Neuron (in vitro differentiated cells): Measurements from ENCODE around the gene PIK3CD.
A peak's percentile ranks its signal among the peaks of the same experiment; 100 is the strongest.

ENCODE experiments used
- H2AFZ ChIP-seq: one replicate; pipeline ENCODE4 v1.6.1; 2013; ENCODE audit warnings: low read depth, mild to moderate bottlenecking, inconsistent platforms, low read length, moderate library complexity
- H3K27me3 ChIP-seq: one replicate; pipeline ENCODE4 v1.6.1; 2013; ENCODE audit warnings: low read length; ENCODE audit not compliant: insufficient read depth
- H3K36me3 ChIP-seq: one replicate; pipeline ENCODE4 v1.6.1; 2013; ENCODE audit warnings: low read length; ENCODE audit not compliant: insufficient read depth
- H3K4me1 ChIP-seq: one replicate; pipeline ENCODE4 v1.6.1; 2013; ENCODE audit warnings: low read length; ENCODE audit not compliant: insufficient read depth
- H3K4me3 ChIP-seq: 2 replicates; pipeline ENCODE4 v1.5.1; 2013; ENCODE audit warnings: mild to moderate bottlenecking, low read length, moderate library complexity
- H3K9me3 ChIP-seq: one replicate; pipeline ENCODE4 v1.6.1; 2013; ENCODE audit warnings: low read length

The PIK3CD gene

DNA sequence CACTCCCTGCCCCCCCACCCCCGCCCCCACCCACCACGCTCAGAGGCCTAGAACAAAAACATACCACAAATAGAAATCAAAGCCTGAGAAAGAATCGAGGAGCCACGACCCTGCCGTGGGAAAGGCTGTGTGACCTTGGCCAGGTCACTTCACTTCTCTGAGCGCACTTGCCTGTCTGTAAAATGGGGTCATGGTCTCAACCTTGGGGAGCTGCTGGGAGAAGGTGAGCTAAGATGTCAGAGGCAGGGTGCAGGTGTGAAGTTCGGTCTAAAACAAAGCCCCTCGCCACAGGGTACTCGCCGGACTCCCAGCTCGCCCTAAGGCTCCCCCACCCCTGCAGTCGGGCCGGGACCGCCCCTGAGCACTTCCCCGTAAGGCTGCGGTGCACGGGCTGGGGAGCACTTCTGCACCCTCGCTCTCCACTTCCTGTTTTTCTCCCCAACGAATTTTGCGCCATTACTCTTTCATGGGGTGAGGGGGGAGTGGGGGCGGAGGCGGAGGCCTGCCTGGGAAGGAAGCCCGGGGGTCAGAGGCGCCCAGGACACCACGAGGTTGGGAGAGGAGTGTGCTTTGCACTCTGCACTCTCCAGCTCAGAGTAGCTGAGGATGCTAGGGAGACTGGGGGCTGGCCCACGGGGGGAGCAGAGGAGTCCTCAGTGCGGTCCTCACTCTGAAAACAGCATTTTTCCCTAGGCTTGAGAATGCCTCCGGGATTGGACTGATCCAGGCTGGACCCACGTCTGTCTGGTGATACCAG lies 21.9 kb upstream of the PIK3CD start:
- Histone ChIP-seq H3K9me3 (no peaks in the 10 kb centered on the region), H3K36me3 (no peaks in the 10 kb centered on the region), H2AFZ (no peak overlapping the region), H3K4me3 (no peak overlapping the region), H3K27me3 (peaks cover 7% of the 10 kb centered on the region), H3K4me1 (no peaks in the 10 kb centered on the region)

- H3K36me3 ChIP-seq, result no peaks in the 10 kb centered on the region
- H3K9me3 ChIP-seq, result no peaks in the 10 kb centered on the region
- H3K4me3 ChIP-seq, result no peak overlapping the region
- peaks cover 7% of the 10 kb centered on the region for H3K27me3 ChIP-seq
- no peaks in the 10 kb centered on the region for H3K4me1 ChIP-seq
- no peak overlapping the region for H2AFZ ChIP-seq
Measured at GRCh38 chr1:9630331-9631111, 21.0 kb upstream of the PIK3CD start.

DNA sequence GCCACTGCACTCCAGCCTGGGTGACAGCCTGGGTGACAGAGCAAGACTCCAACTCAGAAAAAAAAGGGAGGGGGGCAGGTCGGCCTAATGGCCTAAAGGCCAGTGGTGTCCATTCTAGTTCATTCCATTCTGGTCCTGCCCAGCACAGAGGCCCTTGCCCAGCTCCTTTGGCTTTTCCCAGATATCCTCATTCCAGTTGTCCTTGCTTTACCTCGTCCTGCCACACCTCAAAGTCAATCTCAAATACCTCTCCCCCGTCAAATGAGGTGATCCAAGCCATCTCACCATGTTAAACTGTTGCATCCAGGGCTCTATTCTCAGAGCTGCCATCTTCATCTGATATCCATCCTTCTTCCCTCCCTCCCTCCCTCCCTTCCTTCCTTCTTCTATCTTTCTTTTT lies 19.9 kb upstream of the PIK3CD start:
- Histone ChIP-seq H3K36me3 (no peaks in the 10 kb centered on the region), H3K9me3 (no peaks in the 10 kb centered on the region), H3K4me1 (no peaks in the 10 kb centered on the region), H2AFZ (no peak overlapping the region), H3K4me3 (no peak overlapping the region), H3K27me3 (peaks cover 7% of the 10 kb centered on the region)

- Histone ChIP-seq H3K27me3 (peaks cover 5% of the 10 kb centered on the region), H3K9me3 (peaks cover 2% of the 10 kb centered on the region), H3K36me3 (no peaks in the 10 kb centered on the region), H3K4me3 (no peak overlapping the region), H2AFZ (no peak overlapping the region), H3K4me1 (no peaks in the 10 kb centered on the region)
Measured at GRCh38 chr1:9633493-9633892, 18.0 kb upstream of the PIK3CD start.

DNA sequence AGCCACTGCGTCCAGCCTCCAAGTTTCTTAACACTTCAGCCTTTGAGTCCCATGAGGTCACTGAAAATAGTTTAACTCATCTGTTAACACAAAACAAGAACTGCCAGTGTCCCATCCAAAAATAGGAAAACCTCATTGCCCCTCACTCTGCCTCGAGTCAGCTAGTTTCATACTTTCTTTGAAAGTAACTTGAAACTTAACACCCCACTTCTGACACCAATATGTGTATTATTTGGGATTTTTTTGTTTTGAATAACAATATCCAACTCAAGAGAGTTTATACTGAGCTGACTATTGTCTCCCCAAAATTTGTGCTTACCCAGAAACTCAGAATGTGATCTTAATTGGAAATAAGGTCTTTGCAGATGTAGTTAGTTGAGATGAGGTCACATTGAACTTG lies 16.9 kb upstream of the PIK3CD start:
- Histone ChIP-seq H3K9me3 (peaks cover 4% of the 10 kb centered on the region), H3K4me1 (no peaks in the 10 kb centered on the region), H3K4me3 (no peak overlapping the region), H2AFZ (no peak overlapping the region), H3K36me3 (no peaks in the 10 kb centered on the region), H3K27me3 (peaks cover 5% of the 10 kb centered on the region)

DNA sequence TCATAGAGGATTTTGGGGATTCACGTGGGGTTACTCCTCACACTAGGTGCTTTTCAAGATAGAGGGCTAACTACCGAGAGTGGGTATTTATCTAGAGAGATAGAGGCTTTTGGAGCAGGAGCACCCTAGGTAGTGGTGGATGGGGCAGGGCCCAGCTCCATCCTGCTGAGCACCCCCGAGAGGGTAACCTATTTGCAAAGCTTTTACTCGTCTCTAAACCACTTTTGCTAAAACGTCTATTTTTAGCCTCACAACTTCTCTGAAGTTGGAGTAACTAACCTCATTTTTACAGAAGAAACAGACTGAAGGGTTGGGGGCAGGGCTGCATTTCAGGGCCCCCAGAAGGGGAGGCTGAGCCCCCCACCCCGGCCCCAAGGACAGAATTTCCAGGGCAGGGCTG lies 12.3 kb upstream of the PIK3CD start:
- no peaks in the 10 kb centered on the region for H3K36me3 ChIP-seq
- no peak overlapping the region for H2AFZ ChIP-seq
- H3K4me1 ChIP-seq, result no peaks in the 10 kb centered on the region
- H3K4me3 ChIP-seq, result no peak overlapping the region
- H3K27me3 ChIP-seq, result peaks cover 2% of the 10 kb centered on the region
- H3K9me3 ChIP-seq, result peaks cover 4% of the 10 kb centered on the region

GRCh38 chr1:9643351-9644256 lies 7.9 kb upstream of the PIK3CD start:
- Histone ChIP-seq H3K9me3 (peaks cover 2% of the 10 kb centered on the region), H3K27me3 (peaks cover 14% of the 10 kb centered on the region), H3K4me3 (no peak overlapping the region), H3K4me1 (no peaks in the 10 kb centered on the region), H3K36me3 (no peaks in the 10 kb centered on the region), H2AFZ (no peak overlapping the region)

DNA sequence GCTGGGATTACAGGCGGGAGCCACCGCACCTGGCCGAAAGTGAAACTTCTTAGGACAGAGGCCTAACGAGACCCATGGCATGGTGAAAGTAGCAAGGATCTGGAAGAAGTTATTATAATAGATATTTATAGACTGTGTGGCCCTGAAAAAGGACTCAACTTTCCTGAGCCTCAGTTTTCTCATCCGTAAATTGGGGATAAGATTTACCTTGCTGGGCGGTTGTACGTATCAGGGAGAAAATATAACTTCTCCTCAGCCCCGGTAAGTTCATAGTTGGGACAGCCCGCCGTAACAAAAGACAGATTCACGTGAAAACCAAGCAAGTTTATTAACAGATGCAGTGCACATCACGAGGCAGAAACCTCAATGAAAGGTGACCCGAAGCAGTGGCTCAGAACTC lies 5.5 kb upstream of the PIK3CD start:
- H3K4me1 ChIP-seq, result no peaks in the 10 kb centered on the region
- peaks cover 32% of the 10 kb centered on the region for H3K27me3 ChIP-seq
- no peaks in the 10 kb centered on the region for H3K36me3 ChIP-seq
- no peaks in the 10 kb centered on the region for H3K9me3 ChIP-seq
- H2AFZ ChIP-seq, result no peak overlapping the region
- H3K4me3 ChIP-seq, result no peak overlapping the region

DNA sequence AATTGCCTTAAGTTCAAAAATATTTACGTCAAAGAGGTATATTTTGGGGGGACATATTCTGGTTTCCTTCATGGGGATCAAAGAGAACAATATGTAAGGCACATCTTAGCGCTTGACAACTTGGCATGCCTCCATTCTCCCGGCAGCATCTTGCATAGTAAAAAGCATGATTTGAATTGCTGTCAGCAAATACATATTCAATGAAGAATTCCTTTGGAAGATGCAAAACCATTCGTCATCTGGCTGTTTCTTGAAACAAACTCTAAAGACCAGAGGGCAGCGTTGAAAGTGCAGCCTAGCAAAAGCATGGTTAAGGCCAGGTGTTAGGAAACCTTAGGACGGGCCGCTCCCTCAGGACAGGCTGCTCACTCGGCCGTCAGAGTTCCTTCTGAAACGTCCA lies 3.4 kb upstream of the PIK3CD start:
- Histone ChIP-seq H3K36me3 (no peaks in the 10 kb centered on the region), H3K4me1 (no peaks in the 10 kb centered on the region), H3K9me3 (no peaks in the 10 kb centered on the region), H3K27me3 (peaks cover 46% of the 10 kb centered on the region), H2AFZ (no peak overlapping the region), H3K4me3 (no peak overlapping the region)

DNA sequence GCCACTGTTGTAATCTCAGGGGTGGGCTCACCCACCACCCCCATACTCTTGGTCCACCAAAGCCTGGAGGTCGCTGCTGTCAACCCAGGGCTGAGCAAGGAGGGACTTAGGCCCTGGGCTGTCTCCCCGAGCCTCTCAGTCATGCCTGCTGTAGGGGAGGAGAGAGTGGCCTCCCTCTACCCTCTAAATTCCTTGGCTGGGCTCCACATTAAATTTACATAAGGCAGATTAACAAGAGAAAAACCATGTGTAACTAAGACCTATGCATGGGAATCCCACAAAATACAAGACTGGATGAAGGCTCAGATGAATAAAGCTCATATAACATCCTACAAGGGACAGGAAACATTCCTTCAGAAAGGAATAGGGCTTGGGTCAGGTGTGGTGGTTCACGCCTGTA lies 1.8 kb upstream of the PIK3CD start:
- Histone ChIP-seq H3K36me3 (no peaks in the 10 kb centered on the region), H3K4me3 (no peak overlapping the region), H3K9me3 (no peaks in the 10 kb centered on the region), H2AFZ (no peak overlapping the region), H3K27me3 (peaks cover 60% of the 10 kb centered on the region), H3K4me1 (no peaks in the 10 kb centered on the region)

DNA sequence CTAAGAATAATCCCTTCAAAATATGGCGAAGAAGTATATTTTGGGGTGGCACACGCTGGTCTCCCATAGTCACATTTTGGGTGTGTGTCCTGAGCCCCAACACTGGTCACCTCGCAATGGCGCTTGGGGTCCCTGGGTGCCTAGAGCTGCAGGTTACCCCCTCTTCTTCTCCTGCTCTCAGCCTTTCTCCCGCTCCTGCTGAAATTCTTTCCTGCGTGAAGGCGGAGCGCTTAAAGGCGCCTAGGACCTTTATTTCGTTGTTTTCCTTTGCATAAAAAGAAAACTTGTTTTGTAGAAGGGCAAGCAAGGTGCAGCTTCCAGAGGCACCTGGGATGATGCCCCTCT lies 339 bp upstream of the PIK3CD start:
- H3K36me3 ChIP-seq, result no peaks in the 10 kb centered on the region
- H3K4me3 ChIP-seq, result no peak overlapping the region
- H3K4me1 ChIP-seq, result no peaks in the 10 kb centered on the region
- peaks cover 70% of the 10 kb centered on the region for H3K27me3 ChIP-seq
- no peaks in the 10 kb centered on the region for H3K9me3 ChIP-seq
- H2AFZ ChIP-seq, result peak overlapping the region; percentile 65

GRCh38 chr1:9652379-9653209 lies 1.1 kb downstream of the PIK3CD start:
- Histone ChIP-seq H3K9me3 (no peaks in the 10 kb centered on the region), H2AFZ (peak overlapping the region; percentile 65), H3K36me3 (no peaks in the 10 kb centered on the region), H3K4me1 (no peaks in the 10 kb centered on the region), H3K4me3 (peak overlapping the region; percentile 25), H3K27me3 (peaks cover 75% of the 10 kb centered on the region)
